Measurements from ENCODE around the gene PCBP3. TPM values are rescaled to one million over a fixed set of nuclear protein-coding genes. Genes with fewer than 3 reads are reported as not detected.

PCBP3 gene
- total RNA-seq = 0.09 and 0.54 TPM in 2 replicates

DNA sequence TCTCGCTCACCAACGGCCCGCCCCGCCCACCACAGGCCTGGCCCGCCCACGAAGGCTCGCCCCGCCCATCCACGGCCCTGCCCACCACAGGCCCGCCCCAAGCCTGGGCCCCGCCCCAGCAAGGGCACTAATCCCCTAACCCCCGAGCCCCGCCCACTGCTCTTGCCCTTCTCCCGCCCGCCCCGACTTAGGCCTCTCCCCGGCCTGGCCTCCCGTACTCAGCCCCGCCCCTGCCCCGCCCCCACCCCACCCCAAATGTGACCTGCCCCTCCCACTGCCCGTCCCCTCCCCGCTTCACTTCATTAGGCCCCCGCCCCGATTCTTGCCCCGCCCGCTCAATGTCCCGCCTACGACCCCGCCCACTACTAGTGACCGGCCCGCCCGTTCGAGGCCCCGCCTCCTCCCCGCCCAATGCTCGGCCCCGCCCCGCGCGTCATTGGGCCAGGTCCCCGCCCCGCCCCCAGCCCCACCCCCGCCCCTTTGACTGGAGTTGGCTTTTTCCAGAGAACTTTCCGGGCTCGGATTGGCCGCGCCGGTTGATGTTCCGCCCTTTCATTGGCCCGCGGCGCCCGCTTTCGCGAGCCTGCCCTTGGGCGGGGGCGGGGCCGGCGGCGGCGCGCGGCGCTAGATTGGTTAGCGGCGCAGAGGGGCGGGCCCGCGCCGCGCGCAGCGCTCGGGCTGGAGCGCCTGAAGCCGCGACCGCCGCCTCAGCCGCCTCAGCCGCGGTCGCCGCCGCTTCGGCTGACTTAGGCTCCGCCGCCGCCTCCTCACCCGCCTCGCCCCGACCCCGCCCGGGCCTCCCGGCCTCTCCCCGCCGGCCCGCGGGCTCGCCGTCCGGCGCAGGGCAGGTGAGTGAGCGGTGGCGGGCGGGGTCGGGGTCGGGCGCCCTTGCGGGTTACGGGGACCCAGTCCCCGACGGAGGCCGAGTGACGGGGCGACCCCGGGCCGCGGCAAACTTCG, at the start of gene PCBP3:
TSS of gene PCBP3 (plus strand) at position 705 of the 960 bp plus-strand sequence. CDS start 206,361 bp downstream, outside the sequence.

DNA sequence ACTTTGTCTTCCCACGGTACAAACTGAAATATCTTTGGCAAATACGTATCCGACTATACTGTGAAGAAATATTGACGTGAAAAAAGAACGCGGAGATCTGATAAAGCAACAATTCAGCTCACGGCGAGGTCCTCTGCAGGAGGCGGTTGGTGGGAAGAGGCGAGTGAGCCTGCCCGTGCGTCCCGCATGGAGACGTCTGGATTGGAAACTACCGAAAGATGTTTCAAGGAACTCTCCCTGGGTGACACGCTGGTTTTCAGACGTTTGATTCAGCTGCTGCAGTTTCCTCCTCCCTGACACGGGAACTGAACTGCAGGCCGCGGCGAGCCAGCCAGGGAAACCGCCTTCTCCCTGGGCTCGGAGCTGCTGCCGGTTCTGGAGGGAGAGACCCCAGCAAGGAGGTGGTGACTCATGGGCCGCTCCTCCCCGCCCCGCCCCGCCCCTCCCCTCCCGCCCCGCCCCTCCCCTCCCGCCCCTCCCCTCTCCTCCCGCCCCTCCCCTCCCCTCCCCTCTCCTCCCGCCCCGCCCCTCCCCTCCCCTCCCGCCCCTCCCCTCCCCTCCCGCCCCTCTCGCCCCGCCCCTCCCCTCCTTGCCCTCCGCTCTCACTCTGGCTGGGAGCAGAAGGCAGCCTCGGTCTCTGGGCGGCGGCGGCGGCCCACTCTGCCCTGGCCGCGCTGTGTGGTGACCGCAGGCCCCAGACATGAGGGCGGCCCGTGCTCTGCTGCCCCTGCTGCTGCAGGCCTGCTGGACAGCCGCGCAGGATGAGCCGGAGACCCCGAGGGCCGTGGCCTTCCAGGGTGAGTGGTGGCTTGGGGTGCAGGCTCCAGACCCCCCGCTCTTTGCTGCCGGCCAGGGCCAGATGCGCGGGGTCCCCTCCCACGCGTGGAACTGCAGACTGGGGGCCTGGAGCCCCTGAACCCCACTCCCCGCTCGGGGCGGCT, 337.9 kb downstream of the PCBP3 start, which contains the start of gene COL6A1:
TSS of gene COL6A1 (plus strand) at position 620 of the 941 bp plus-strand sequence. CDS start at position 701, 81 bp downstream.

Other genes starting within 250 kb of the PCBP3 start
- gene COL18A1, start 238.6 kb upstream of the PCBP3 start, total RNA-seq = 161 and 278 TPM in 2 replicates
- gene SLC19A1, start 101.3 kb upstream of the PCBP3 start, total RNA-seq = 2.6 and 4.4 TPM in 2 replicates

All from dermis lymphatic vessel endothelial cell (primary cell).